AG10803 (cell line): ENCODE measurements around the gene PPP1R9A.
A peak's percentile ranks its signal among the peaks of the same experiment; 100 is the strongest.

ENCODE experiments used
- DNase-seq: peaks from one replicate; pipeline ENCODE4 v3.0.0; 2010; ENCODE audit warnings: low read depth
- H3K4me3 ChIP-seq: 2 replicates; pipeline ENCODE4 v1.5.1; 2011; ENCODE audit warnings: mild to moderate bottlenecking, low read length, control low read depth
- TF ChIP-seq, protein P1 (sequence below): conservative IDR thresholded peaks from 2 replicates; pipeline ENCODE4 v1.5.1; 2011; ENCODE audit warnings: mild to moderate bottlenecking, low read length, control low read depth, inconsistent platforms

PPP1R9A gene

DNA sequence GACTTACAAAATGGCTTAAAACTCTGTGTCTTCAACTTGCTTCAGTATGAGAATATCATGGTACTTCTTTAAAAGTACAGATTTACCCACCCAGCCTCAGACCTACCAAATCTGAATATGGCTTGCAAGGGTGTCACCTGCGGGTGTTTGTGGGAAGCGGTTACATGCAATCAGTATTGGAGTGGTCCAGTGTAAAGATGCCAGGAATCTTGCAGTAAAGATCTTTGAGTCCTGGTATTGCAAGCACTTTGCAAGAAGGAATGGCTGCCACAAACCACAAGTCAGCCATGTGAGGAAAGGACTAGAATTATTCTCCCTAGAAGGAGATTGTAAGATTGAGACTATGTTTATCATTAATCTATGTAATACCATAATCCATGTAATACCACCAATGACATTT is 301.9 kb downstream of the PPP1R9A start:
- H3K4me3 ChIP-seq = no peak overlapping the region
- TF ChIP-seq, protein P1, sequence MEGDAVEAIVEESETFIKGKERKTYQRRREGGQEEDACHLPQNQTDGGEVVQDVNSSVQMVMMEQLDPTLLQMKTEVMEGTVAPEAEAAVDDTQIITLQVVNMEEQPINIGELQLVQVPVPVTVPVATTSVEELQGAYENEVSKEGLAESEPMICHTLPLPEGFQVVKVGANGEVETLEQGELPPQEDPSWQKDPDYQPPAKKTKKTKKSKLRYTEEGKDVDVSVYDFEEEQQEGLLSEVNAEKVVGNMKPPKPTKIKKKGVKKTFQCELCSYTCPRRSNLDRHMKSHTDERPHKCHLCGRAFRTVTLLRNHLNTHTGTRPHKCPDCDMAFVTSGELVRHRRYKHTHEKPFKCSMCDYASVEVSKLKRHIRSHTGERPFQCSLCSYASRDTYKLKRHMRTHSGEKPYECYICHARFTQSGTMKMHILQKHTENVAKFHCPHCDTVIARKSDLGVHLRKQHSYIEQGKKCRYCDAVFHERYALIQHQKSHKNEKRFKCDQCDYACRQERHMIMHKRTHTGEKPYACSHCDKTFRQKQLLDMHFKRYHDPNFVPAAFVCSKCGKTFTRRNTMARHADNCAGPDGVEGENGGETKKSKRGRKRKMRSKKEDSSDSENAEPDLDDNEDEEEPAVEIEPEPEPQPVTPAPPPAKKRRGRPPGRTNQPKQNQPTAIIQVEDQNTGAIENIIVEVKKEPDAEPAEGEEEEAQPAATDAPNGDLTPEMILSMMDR = no peak
- peak; percentile 2 for DNase-seq

DNA sequence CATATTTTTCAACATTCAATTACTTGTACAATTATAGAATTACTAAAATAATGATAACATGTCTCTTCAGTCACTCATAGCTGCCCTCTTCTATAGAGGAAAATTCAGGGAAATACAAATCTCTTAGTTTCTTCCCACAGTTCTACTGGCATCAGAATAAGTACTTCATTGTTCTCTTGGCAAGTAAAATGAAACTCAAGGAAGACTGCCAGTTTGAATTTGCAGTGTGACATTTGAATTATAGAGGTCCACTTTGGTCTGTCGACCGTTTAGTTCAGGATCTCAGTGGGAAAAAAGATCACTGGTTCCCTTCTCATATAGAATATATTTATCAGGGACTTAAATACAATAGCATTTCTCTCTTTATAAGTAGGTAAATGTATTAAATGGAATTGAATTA is 302.4 kb downstream of the PPP1R9A start:
- no peak for DNase-seq
- H3K4me3 ChIP-seq = no peak overlapping the region
- TF ChIP-seq, protein P1 = no peak

DNA sequence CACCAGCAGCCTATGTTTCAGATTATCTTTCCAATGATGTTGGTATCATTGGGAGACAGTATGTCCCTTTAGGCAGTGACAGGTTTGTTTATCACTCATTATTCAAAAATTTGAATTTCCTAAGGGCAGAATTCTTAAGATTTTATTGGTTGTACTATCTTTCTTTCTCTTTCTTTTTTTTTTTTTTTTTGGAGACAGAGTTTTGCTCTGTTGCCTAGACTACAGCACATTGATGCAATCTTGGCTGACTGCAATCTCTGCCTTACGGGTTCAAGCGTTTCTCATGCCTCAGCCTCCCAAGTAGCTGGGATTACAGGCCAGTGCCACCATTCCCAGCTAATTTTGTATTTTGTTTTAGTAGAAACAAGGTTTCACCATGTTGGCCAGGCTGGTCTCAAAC is 305.8 kb downstream of the PPP1R9A start:
- H3K4me3 ChIP-seq = no peak overlapping the region
- DNase-seq = peak; percentile 4
- TF ChIP-seq, protein P1 = no peak

DNA sequence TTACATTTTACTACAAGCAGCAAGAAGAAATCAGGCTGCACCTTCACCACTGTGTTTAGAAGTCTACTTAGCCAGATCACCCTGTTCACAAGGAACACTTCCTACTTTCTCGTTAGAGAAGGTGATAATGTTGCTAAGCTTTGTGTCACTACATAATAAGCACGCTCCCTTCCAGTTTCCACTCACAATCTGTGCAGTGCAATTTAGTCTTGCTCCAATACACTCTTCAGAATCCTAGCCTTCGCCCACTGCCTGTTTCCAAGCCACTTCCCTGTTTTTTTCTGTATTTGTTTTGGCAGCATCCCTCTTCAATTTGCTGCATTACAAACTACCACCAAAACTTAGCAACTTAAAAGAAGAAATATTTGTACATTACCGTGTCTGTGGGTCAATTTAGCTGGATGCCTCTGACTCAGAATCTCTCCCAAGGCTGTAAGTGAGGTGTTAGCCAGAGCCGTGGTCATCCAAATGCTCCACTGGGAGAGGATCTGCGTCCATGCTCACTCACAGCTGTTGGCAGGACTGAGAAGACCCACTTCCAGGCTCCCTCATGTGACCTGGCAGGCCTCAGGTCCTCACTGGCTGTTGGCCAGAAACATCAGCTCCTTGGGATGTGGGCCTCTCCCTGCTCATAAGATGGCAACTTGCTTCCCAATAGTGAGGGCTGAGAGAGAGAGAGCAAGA is 306.6 kb downstream of the PPP1R9A start:
- DNase-seq = peak; percentile 43
- no peak overlapping the region for H3K4me3 ChIP-seq
- TF ChIP-seq, protein P1 = no peak

DNA sequence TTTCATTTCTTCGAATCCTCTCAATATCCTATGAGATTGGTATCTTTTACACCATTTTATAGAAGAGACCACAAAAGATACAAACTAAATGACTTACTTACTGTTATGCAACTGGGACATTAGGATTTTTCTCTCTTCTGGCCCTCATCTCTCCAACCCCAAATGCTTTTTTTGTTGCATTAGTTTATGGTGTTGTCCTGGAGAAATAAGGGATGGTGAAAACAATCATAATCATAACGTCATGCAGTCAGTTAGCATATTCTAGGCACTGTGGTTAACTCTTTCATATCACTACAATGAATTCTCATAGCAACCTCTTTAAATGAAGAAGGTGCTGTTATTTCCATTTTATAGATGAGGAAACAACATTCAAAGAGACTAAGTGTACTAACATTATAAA is 312.3 kb downstream of the PPP1R9A start:
- no peak for DNase-seq
- H3K4me3 ChIP-seq = no peak overlapping the region
- TF ChIP-seq, protein P1 = no peak

DNA sequence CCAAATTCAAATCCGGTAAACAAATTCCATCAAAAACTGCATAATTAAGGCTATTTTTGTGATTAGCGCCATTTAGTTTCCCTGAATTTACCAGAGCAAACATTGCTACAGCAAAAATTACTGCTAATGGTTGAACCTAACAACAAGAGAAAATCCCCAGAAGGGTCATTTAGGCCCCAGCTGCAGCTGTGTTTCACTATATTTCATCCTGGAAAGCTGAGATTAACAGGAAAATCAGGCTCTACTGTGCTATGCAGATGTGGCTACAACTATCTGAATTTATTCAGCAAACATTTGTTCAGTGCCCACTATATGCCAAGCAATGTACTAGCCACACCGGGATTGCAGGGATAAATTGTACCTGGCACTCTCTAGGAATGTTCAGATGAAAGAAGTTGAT is 312.9 kb downstream of the PPP1R9A start:
- H3K4me3 ChIP-seq = no peak overlapping the region
- no peak for DNase-seq
- TF ChIP-seq, protein P1 = no peak

DNA sequence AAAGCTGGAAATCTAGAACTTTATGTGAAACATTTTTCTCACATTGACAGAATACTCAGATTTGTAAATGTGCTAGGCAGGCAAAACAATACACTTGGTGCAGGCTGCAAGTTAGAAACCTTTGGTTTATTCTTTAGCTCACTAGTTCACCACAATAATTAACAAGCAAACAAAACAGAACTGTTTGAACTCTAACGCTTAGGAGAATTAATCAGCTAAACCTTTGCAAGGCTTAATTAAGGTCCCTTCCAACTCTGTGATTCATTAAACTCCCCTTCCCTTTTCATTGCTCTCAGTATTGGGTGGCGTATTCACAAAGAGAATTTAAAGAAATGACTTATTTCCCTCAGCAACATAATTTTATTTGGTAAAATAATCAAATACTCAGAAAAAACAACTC is 317.9 kb downstream of the PPP1R9A start:
- TF ChIP-seq, protein P1 = no peak
- DNase-seq = no peak
- no peak overlapping the region for H3K4me3 ChIP-seq
